ENCODE data around the gene AGO4.

- TF ChIP-seq CTCF (IDR thresholded peaks at IDR 0.05; ENCODE audit: poor library complexity) (no peak), EZH2 (IDR thresholded peaks at IDR 0.05; ENCODE audit: borderline replicate concordance) (no peak)
These were observed 25.6 kb downstream of the AGO4 start for GRCh38 chr1:35833395-35833794.

Data from hepatocyte (in vitro differentiated cells).